Measurements from ENCODE around the gene ECE2. TPM values are rescaled to one million over a fixed set of nuclear protein-coding genes. Genes with fewer than 3 reads are reported as not detected.
A peak's percentile ranks its signal among the peaks of the same experiment; 100 is the strongest.

ECE2 gene
- total and polyA plus RNA-seq, 4 donors = not detected

- Histone ChIP-seq H3K27me3 (ENCODE audit: control insufficient read depth in 4 of 4, insufficient read depth in 4 of 4, low read length in 3 of 4) (no peaks in the 10 kb centered on the region), H3K9me3 (ENCODE audit: control insufficient read depth in 4 of 4, low read length in 3 of 4) (no peaks in the 10 kb centered on the region), H3K27ac (ENCODE audit: low read depth in 1 of 2, low read length in 2 of 2) (peak overlapping the region in 1 of 2 donors; percentile 13), H3K36me3 (ENCODE audit: control insufficient read depth in 4 of 4, insufficient read depth in 3 of 4, low read depth in 1 of 4, low read length in 3 of 4) (peaks cover 27 to 70% (median 62%) of the 10 kb centered on the region in 4 donors), H3K9ac (ENCODE audit: low read depth in 1 of 2, low read length in 2 of 2) (no peak overlapping the region), H3K4me3 (ENCODE audit: low read depth in 1 of 3, low read length in 3 of 3) (no peak overlapping the region), H3K4me1 (ENCODE audit: control insufficient read depth in 4 of 4, insufficient read depth in 4 of 4, low read length in 3 of 4) (peaks cover 0 to 13% (median 6%) of the 10 kb centered on the region in 4 donors)
- 82% methylated on average over 10 of the region's 10 CpGs for WGBS
- DNase-seq (ENCODE audit: low spot score) = no peak
- TF ChIP-seq TAF1 (conservative IDR thresholded peaks at IDR 0.05) (no peak), FOXA2 (IDR thresholded peaks at IDR 0.05) (no peak), RAD21 (IDR thresholded peaks at IDR 0.05) (no peak), EGR1 (IDR thresholded peaks at IDR 0.05; ENCODE audit: low read depth in 2 of 2) (no peak), GABPA (IDR thresholded peaks at IDR 0.05 in 1 of 2, conservative IDR thresholded peaks at IDR 0.05 in 1 of 2) (no peak), HNF4G (IDR thresholded peaks at IDR 0.05) (no peak), REST (IDR thresholded peaks at IDR 0.05) (no peak), ZBTB33 (IDR thresholded peaks at IDR 0.05) (no peak), YY1 (IDR thresholded peaks at IDR 0.05) (no peak), NR2F2 (IDR thresholded peaks at IDR 0.05) (no peak), CTCF (IDR thresholded peaks at IDR 0.05; ENCODE audit: low read depth, low read length, missing input control) (no peak), JUND (IDR thresholded peaks at IDR 0.05) (no peak), MAX (IDR thresholded peaks at IDR 0.05) (no peak)
Observed at GRCh38 chr3:184332370-184333090, 56.7 kb downstream of the ECE2 start.

GRCh38 chr3:184333190-184333589, 57.4 kb downstream of the ECE2 start:
- DNase-seq (ENCODE audit: low spot score) = no peak
- peaks cover 21 to 63% (median 57%) of the 10 kb centered on the region in 4 donors for H3K36me3 ChIP-seq (ENCODE audit: control insufficient read depth in 4 of 4, insufficient read depth in 3 of 4, low read depth in 1 of 4, low read length in 3 of 4)
- TF ChIP-seq GABPA (IDR thresholded peaks at IDR 0.05 in 1 of 2, conservative IDR thresholded peaks at IDR 0.05 in 1 of 2) = no peak
- no peak for TF ChIP-seq FOXA1 (IDR thresholded peaks at IDR 0.05)
- TF ChIP-seq RAD21 (IDR thresholded peaks at IDR 0.05) = no peak
- TF ChIP-seq ZBTB33 (IDR thresholded peaks at IDR 0.05) = no peak
- no peak for TF ChIP-seq NR2F2 (IDR thresholded peaks at IDR 0.05)
- H3K27me3 ChIP-seq (ENCODE audit: control insufficient read depth in 4 of 4, insufficient read depth in 4 of 4, low read length in 3 of 4) = no peaks in the 10 kb centered on the region
- peaks cover 0 to 13% (median 6%) of the 10 kb centered on the region in 4 donors for H3K4me1 ChIP-seq (ENCODE audit: control insufficient read depth in 4 of 4, insufficient read depth in 4 of 4, low read length in 3 of 4)
- WGBS = 91% methylated on average over 6 of the region's 6 CpGs
- H3K9ac ChIP-seq (ENCODE audit: low read depth in 1 of 2, low read length in 2 of 2) = no peak overlapping the region
- no peak overlapping the region for H3K27ac ChIP-seq (ENCODE audit: low read depth in 1 of 2, low read length in 2 of 2)
- H3K4me3 ChIP-seq (ENCODE audit: low read depth in 1 of 3, low read length in 3 of 3) = no peak overlapping the region
- no peaks in the 10 kb centered on the region for H3K9me3 ChIP-seq (ENCODE audit: control insufficient read depth in 4 of 4, low read length in 3 of 4)
